Measurements from ENCODE around the gene WDR13.
A peak's percentile ranks its signal among the peaks of the same experiment; 100 is the strongest.
"Not testable (repeated sequence)": the region's sequence is repeated elsewhere in the genome, so short reads cannot be mapped to it uniquely, and the experiment has no call there.

WDR13 gene

GRCh38 chrX:48598614-48599013 lies 1.3 kb downstream of the WDR13 start:
- DNase-seq = no peak

DNA sequence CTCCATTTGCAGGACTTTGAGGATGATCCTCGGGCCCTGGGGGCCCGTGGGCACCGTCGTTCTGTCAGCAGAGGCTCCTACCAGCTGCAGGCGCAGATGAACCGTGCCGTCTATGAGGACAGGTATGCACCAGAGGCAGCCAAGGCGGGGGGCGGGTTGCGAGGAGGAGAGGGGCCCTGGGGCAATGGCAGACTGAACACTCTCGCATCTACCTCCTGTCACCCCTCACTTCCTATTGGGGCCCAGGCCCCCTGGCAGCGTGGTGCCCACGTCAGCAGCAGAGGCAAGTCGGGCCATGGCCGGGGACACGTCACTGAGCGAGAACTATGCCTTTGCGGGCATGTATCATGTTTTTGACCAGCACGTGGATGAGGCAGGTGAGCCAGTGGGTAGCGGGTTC lies 2.0 kb downstream of the WDR13 start:
- no peak for DNase-seq

GRCh38 chrX:48600226-48600625 lies 2.9 kb downstream of the WDR13 start:
- DNase-seq = no peak

DNA sequence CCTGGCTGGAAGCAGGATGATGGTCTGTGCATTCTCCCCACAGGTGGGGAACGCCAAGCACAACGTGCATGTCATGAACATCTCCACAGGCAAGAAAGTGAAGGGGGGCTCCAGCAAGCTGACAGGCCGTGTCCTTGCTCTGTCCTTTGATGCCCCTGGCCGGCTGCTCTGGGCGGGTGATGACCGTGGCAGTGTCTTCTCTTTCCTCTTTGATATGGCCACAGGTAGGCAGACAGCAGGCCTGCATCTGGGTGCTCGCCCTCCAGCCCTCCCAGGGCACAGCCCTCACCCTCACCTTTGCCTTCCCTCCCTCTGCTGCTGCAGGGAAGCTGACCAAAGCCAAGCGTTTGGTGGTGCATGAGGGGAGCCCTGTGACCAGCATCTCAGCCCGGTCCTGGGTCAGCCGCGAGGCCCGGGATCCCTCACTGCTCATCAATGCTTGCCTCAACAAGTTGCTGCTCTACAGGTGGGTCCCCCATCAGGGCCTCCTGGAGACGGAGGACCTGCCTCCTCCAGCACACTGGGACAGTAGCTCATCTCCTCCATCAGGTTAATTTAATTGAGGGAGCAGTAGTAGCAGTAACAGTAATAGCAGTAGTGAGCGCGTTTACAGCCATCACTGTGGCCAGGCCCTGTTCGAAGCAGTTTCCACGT lies 4.6 kb downstream of the WDR13 start:
- DNase-seq = no peak

GRCh38 chrX:48604701-48605100 lies 7.4 kb downstream of the WDR13 start:
- no peak for DNase-seq

GRCh38 chrX:48606091-48606490 lies 8.8 kb downstream of the WDR13 start:
- DNase-seq = no peak

DNA sequence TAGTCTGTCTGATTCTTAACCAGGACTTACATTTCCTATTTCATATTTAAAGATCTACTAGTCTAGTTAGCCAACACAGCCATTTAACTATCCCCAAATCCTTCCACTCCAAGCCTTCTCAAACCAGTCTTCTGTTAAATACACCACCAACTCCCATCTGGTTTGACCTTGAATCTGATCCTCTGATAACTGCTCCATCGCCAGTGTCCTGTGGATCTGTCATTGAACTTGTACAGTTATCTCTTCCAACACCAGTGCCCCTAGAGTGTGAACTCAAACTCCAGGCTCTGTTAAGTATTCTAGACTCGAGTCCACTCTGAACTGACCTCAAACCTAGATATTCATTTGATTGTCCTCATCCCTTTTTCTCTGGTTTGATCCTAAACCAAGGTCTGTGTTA lies 14.4 kb downstream of the WDR13 start:
- no peak for DNase-seq

DNA sequence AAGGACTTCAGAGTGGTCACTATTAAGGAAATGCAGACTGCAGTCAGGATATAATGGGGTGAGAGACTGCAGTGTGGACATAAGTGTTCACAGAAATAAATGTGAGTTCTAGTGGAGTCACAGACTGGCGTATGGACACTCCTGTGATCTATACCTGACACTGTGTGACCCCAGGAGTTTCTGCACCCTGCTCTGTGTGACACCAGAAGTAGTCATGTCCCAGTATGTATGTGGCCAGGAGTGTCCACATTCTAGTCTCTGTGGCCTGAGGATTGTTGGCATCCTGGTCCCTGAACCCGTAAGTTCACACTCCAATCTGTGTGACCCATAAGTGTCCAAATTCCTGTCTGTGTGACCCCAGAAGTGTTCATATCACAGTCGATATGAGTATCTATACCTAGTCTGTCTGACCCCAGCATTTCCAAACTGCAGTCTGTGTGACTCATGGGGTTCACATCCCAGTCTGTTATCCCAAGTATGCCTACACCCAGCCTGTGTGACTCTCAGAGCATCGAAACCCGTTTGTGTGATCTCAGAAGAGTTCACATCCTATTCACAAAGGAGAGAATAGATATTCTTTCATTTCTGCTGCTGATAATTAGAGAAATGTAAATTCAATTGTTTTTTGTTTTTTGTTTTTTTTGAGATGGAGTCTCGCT lies 16.3 kb downstream of the WDR13 start:
- DNase-seq = no peak

- no peak for DNase-seq
Measured at GRCh38 chrX:48616576-48616975, 19.3 kb downstream of the WDR13 start.

DNA sequence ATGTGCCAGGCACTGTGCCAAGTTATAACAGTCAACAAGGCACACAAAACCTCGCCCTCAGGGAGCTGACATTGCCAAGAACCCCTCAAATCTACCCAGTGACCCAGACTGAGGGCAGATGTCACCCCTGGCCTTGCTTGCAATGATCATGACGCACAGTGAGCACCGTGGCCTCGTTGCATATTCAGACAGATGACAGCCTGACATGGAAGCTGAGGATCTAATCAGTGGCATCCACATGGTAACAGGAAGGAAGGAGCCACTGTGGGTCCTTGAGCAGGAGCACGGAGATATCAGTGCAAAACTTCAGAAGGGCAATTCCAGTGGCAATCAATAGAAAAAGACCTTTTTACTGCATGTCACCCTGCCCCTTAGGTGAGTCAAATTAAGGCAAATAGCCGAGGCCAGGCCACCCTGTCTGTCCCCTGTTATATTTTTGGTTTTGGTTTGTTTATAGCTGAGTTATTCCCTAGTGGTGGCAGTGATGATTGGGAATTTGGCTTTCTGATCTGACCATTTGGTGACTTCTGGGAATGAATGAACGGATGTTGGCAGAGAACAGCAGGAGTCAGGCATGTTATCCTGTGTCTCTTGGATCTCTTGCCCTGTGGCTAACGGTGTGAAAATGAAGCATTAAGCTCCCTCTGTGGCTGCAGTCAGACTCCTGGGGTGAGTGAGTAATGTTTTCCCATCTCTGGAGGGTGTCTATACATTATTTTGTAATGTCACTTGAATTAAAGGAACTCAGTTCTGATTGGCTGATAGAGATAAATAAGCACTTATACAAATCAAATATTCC lies 20.4 kb downstream of the WDR13 start:
- no peak for DNase-seq

GRCh38 chrX:48626401-48627298 lies 29.4 kb downstream of the WDR13 start:
- no peak for DNase-seq

GRCh38 chrX:48631376-48632090 lies 34.2 kb downstream of the WDR13 start:
- DNase-seq = peak; percentile 82

- DNase-seq = no peak
Measured at GRCh38 chrX:48632207-48632606, 34.9 kb downstream of the WDR13 start.

GRCh38 chrX:48636301-48636700 lies 39.0 kb downstream of the WDR13 start:
- no peak for DNase-seq

GRCh38 chrX:48636776-48637175 lies 39.5 kb downstream of the WDR13 start:
- DNase-seq = no peak

DNA sequence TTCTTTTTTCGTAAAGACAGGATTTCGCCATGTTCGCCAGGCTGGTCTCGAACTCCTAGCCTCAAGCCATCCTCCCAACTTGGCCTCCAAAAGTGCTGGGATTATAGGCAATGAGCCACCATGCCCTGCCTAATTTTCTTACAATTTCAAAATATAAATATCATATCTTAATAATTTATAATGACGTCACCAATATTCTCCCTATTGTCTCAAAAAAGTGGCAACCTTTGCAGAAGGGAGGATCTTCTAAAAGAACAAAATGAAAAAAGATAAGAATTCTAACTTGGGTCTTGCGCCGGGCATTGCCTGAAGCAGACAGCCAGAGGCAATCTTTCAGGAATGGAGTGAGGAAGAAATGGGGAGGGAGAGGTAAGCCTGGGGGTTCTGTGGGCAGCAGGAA lies 48.4 kb downstream of the WDR13 start:
- no peak for DNase-seq

- peak; percentile 58 for DNase-seq
Measured at GRCh38 chrX:48648336-48648751, 51.1 kb downstream of the WDR13 start.

DNA sequence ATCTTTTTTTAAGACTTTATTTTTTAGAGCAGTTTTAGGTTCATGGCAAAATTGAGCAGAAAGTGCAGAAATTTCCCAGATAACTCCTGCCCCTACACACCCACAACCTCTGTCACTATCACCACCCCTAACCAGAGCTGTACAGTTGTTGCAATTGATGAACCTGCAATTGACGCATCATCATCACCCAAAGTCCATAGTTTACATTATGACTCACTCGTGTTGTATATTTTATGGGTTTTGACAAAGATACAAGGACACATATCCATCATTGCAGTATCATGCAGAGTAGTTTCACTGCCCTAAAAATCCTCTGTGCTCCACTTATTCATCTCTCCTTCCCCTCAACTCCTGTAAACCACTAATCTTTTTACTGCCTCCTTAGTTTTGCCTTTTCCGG lies 51.8 kb downstream of the WDR13 start:
- no peak for DNase-seq

DNA sequence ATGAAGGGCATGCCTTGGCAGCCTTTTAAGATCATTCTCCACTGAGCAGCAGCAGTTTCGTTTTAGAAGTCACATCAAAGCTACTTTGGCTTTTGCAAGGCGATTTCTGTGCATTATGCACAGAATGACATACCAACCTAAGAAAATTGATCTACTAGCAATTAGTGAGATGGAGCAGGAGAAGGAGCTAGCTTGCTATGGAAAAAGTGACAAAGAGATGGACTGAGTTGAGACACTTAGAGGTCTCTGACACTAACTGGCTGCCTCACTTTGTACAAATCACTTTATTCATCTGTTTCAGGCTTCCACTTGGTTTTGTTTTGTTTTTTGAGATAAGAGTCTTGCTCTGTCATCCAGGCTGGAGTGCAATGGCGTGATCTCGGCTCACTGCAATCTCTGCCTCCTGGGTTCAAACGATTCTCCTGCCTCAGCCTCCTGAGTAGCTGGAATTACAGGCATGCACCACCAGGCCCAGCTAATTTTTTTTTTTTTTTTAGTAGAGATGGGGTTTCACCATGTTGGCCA lies 54.8 kb downstream of the WDR13 start:
- not testable (repeated sequence) for DNase-seq

DNA sequence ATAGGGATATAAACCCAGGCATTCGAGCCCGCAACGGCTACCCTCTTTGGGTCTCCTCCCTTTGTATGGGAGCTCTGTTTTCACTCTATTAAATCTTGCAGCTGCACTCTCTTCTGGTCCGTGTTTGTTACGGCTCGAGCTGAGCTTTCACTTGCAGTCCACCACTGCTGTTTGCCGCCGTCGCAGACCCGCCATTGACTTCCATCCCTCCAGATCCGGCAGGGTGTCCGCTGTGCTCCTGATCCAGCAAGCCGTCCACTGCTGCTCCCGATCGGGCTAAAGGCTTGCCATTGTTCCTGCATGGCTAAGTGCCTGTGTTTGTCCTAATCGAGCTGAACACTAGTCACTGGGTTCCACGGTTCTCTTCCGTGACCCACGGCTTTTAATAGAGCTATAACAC lies 57.5 kb downstream of the WDR13 start:
- not testable (repeated sequence) for DNase-seq

All from CD4-positive, alpha-beta T cell treated with Interleukin-12 subunit alpha and Interleukin-12 subunit beta, for 1 hour (primary cell).